Keratinocyte (primary cell): ENCODE measurements around the gene CMBL.

Source experiments
- CTCF ChIP-seq, 3 experiments: IDR thresholded peaks in 1 of 3; conservative IDR thresholded peaks in 1 of 3; optimal IDR thresholded peaks in 1 of 3; 2 replicates in 2 of 3; 3 replicates in 1 of 3; pipeline versions ENCODE3 to v1.5.1; 2011; ENCODE audit warnings: low read length in 3 of 3, mild to moderate bottlenecking in 3 of 3, moderate library complexity in 2 of 3, control low read depth in 1 of 3, inconsistent platforms in 1 of 3; ENCODE audit not compliant: insufficient read depth in 2 of 3; ENCODE audit errors: extremely low read depth in 1 of 3
- EZH2 ChIP-seq: IDR thresholded peaks from one replicate; pipeline ENCODE4 v1.6.1; 2012; ENCODE audit warnings: inconsistent platforms, mild to moderate bottlenecking, low read length, moderate library complexity

DNA sequence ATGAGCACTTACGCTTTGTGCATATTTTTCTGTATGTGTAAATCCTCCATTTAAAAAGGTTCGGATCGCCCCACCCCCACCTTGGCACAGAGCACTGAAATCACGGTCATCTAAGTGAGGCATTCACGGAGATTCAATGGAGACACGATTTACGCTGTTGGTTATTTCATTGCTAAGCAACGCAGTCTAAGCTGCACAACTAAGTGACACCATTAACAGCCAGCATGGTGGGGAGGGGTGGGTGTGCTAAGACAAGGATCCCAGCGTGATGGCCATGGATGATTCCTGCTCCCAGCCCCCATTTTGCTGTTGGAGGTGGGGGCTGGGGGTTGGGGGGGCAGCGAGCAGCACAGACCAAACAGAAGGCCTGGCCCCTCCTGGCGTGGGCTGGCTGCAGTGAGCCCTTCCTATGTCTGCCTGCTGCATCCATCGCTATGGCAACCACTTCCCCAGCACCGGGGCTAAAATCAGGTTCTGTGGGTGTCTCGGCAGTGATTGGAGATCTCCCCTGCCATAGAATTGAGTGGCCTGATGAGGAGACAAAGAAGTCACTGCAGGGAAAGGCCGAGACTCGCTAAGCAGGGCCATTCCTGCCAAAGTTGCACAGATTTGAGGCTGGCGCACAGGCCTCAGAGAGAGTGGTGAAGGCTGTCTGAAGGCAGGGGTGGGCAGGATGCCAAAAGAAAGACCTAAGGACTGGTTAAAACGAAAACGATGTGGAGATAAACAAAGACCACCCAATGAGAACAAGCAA, 31.5 kb upstream of the CMBL start:
- TF ChIP-seq CTCF (optimal IDR thresholded peaks at IDR 0.05 in 1 of 3, IDR thresholded peaks at IDR 0.05 in 1 of 3, conservative IDR thresholded peaks at IDR 0.05 in 1 of 3; ENCODE audit: extremely low read depth in 1 of 3, insufficient read depth in 2 of 3, low read length in 3 of 3) (no peak), EZH2 (no peak)
